Cardiac fibroblast (primary cell): ENCODE measurements around the gene TTF1.

ENCODE experiments used
- DNase-seq, 2 donors: peaks; one replicate each; pipeline versions ENCODE4 v3.0.0 to v3.0.0-alpha.2; 2010; ENCODE audit warnings: low read depth in 2 of 2
- H3K4me3 ChIP-seq, 2 donors: replicated peaks in 1 of 2; 1 replicate in 1 of 2; 2 replicates in 1 of 2; pipeline ENCODE4 v1.5.1; 2011; ENCODE audit warnings: low read depth in 2 of 2, low read length in 2 of 2, mild to moderate bottlenecking in 2 of 2, moderate library complexity in 1 of 2
- TF ChIP-seq, protein P1 (sequence below): IDR thresholded peaks from one replicate; pipeline ENCODE4 v1.5.1; 2011; ENCODE audit warnings: low read depth, mild to moderate bottlenecking, low read length, inconsistent platforms

TTF1 gene

GRCh38 chr9:132426639-132427414 lies 20.2 kb upstream of the TTF1 start:
- H3K4me3 ChIP-seq: no peak overlapping the region
- TF ChIP-seq, protein P1, sequence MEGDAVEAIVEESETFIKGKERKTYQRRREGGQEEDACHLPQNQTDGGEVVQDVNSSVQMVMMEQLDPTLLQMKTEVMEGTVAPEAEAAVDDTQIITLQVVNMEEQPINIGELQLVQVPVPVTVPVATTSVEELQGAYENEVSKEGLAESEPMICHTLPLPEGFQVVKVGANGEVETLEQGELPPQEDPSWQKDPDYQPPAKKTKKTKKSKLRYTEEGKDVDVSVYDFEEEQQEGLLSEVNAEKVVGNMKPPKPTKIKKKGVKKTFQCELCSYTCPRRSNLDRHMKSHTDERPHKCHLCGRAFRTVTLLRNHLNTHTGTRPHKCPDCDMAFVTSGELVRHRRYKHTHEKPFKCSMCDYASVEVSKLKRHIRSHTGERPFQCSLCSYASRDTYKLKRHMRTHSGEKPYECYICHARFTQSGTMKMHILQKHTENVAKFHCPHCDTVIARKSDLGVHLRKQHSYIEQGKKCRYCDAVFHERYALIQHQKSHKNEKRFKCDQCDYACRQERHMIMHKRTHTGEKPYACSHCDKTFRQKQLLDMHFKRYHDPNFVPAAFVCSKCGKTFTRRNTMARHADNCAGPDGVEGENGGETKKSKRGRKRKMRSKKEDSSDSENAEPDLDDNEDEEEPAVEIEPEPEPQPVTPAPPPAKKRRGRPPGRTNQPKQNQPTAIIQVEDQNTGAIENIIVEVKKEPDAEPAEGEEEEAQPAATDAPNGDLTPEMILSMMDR: no peak
- no peak for DNase-seq

DNA sequence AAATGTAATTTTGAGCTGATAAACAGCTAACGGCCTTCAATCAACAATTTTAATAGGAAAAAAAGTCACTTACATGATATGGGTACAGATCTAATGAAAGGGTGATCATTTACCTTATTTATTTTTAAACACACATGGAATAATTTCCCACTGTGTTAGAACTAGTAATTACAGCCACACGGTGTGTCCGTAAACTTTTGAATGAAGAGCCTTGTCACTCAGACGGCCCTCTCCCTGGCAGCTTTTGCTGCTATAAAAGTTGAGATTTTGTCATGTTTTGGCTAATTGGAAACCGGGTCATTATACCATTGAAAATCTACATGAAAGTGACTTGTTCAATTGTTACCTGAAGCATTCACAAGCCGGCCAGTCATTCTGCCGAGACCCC lies 19.0 kb upstream of the TTF1 start:
- TF ChIP-seq, protein P1: no peak
- no peak overlapping the region for H3K4me3 ChIP-seq
- no peak for DNase-seq

- no peak overlapping the region for H3K4me3 ChIP-seq
Measured at GRCh38 chr9:132424857-132425674, 18.4 kb upstream of the TTF1 start.

GRCh38 chr9:132423503-132423902 lies 16.9 kb upstream of the TTF1 start:
- TF ChIP-seq, protein P1: no peak
- DNase-seq: no peak
- H3K4me3 ChIP-seq: no peak overlapping the region

More at GRCh38 chr9:132424857-132425674, 18.4 kb upstream of the TTF1 start:
- TF ChIP-seq, protein P1: no peak
- DNase-seq: no peak

DNA sequence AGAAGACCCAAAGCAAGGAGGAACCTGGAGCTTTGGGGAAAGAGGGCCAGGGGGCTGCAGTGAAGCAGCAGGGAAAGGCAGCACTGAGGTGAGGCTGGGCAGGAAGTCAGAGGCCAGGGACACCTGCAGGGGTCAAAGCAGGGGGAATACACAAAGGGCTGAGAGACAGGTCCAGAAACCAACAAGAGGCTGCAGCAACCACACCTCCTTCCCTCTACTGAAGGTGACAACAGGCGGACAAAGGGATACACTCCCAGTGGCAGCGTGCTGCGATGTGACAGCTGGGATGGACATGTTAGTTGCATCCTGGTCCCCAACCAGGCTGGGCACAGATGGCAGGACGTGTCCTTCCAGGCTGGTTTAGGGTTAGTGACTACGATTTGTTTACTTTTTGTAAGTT lies 15.9 kb upstream of the TTF1 start:
- no peak overlapping the region for H3K4me3 ChIP-seq

GRCh38 chr9:132418726-132419363 lies 12.2 kb upstream of the TTF1 start:
- no peak for DNase-seq
- TF ChIP-seq, protein P1: no peak
- H3K4me3 ChIP-seq: no peak overlapping the region

More for the DNA sequence above, 15.9 kb upstream of the TTF1 start:
- TF ChIP-seq, protein P1: no peak
- DNase-seq: no peak
